GM12878 (cell line): ENCODE data around the gene BAIAP2L1. TPM values are rescaled to one million over a fixed set of nuclear protein-coding genes. Genes with fewer than 3 reads are reported as not detected.

Source experiments
- MXI1 ChIP-seq: fragments of 150-350 bp; IDR thresholded peaks from 2 replicates; pipeline ENCODE4 v1.6.1; 2011; ENCODE audit warnings: low read depth, mild to moderate bottlenecking, inconsistent platforms, low read length, improper control_type of control experiment
- RAD51 ChIP-seq: fragments of 450-650 bp; IDR thresholded peaks from 2 replicates; pipeline ENCODE4 v1.6.1; 2016; ENCODE audit warnings: moderate library complexity, mild to moderate bottlenecking, inconsistent platforms
- REST ChIP-seq: IDR thresholded peaks from 2 replicates; pipeline ENCODE4 v1.6.1; 2012; ENCODE audit warnings: mild to moderate bottlenecking, low read depth, low read length
- SMC3 ChIP-seq: IDR thresholded peaks from 2 replicates; pipeline ENCODE4 v1.6.1; 2011; ENCODE audit warnings: low read length, improper control_type of control experiment, borderline replicate concordance
- SREBF2 ChIP-seq: IDR thresholded peaks from 2 replicates; pipeline ENCODE4 v1.6.1; 2012; ENCODE audit warnings: mild to moderate bottlenecking, low read length
- TCF7 ChIP-seq: IDR thresholded peaks from 2 replicates; pipeline ENCODE4 v1.6.1; 2014; ENCODE audit warnings: antibody characterized with exemption, borderline replicate concordance
- YBX1 ChIP-seq: fragments of 450-650 bp; IDR thresholded peaks from 2 replicates; pipeline ENCODE4 v1.6.1; 2016; ENCODE audit warnings: antibody characterized with exemption
- ZBTB11 ChIP-seq: fragments of 450-650 bp; formaldehyde crosslinking; IDR thresholded peaks from 2 replicates; pipeline ENCODE4 v1.5.0; 2022; ENCODE audit warnings: mild to moderate bottlenecking, missing genetic modification characterization
- polyA plus RNA-seq, 11 experiments: library from polyadenylated mRNA; depleted of rRNA in 4 of 11; unstranded in 6 of 11; stranded (reverse) in 5 of 11; fragments of >200 nt; fragmentation: Nextera tagmentation in 4 of 11; fragmentation: Illumina TruSeq in 1 of 11; extraction: Ambion mirVana in 4 of 11; extraction: Trizol in 1 of 11; gene quantifications; 1 replicate in 1 of 11; 2 replicates in 10 of 11; pipeline versions ENCODE4 v1.2.1 to v1.2.3, GENCODE V29; 2011 to 2016; ENCODE audit warnings: inconsistent platforms in 2 of 11, missing spikeins in 2 of 11, low read depth in 1 of 11
- total RNA-seq, 4 experiments: library from RNA; depleted of rRNA in 3 of 4; stranded (reverse); fragments of >200 nt in 3 of 4; fragmentation: Illumina TruSeq in 1 of 4; extraction: Trizol in 1 of 4; gene quantifications; 2 replicates each; pipeline versions ENCODE4 v1.2.1 to v1.2.3, GENCODE V29; 2013 to 2021

The BAIAP2L1 gene
- total and polyA plus RNA-seq, 10 of the 15 experiments (the other 5 are each of a cell fraction or from before 2014, with no cell fraction given): 8.9 to 60.2 (median 35.7) TPM

DNA sequence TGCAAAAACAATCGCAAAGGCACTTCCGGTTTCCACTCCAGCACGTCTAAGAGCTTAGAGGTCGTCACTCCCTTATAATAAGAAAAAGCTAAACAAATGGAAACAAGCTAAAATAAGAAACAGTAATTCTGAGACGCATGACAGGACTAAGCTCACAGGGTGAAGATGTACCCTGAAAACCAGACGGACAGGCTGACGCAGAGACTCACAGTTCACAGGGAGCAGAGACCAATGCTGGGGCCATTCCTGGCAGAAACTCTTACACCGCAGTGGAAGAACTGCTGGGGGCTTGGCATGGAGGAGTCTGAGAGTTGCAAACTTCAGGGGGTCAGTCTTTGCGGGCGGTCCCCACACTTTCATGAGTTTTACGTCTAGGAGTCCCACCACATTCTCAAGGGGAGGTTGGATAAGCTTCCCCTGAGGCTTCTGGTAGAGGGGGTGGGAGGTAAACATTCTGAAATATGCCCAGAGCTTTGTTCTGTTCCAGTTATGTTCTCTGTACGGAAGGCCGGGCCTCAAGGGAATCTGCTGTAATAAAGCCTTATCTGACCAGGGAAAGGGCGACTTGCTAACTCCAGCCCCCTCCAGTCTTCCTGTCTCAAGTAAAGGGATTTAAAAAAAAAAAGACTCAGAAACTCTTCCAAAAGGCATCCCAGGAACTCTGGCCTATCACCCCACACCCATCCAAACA is 71.6 kb downstream of the BAIAP2L1 start (continued):
- TF ChIP-seq MXI1: no peak
- TF ChIP-seq TCF7: no peak
- no peak for TF ChIP-seq REST
- no peak for TF ChIP-seq ZBTB11
- TF ChIP-seq YBX1: no peak
- TF ChIP-seq RAD51: no peak
- no peak for TF ChIP-seq SREBF2
- TF ChIP-seq SMC3: no peak
- TF ChIP-seq, all 136 proteins: peak for 0
